ENCODE data around the gene GRIP1.
"Not testable (repeated sequence)": the region's sequence is repeated elsewhere in the genome, so short reads cannot be mapped to it uniquely, and the experiment has no call there.

The GRIP1 gene

DNA sequence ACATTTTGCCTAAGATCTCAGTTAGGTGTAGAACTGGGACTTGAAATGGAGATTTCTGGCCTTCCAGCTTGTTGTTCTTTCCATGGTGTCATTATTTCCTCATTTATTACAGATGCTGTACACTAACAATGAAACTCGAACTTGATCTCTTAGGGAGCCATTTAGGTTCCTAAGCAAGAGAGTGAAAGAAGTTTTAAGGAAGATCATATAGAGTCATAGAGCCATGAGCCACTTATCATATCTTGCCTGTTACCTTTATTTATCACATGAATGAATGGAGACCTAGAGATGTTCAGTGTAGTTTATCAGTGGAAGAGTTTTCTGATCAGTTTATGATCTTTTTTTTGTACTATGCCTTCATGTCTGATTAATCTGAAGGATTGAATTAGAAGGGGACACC, 366.7 kb downstream of the GRIP1 start:
- DNase-seq, result no peak

DNA sequence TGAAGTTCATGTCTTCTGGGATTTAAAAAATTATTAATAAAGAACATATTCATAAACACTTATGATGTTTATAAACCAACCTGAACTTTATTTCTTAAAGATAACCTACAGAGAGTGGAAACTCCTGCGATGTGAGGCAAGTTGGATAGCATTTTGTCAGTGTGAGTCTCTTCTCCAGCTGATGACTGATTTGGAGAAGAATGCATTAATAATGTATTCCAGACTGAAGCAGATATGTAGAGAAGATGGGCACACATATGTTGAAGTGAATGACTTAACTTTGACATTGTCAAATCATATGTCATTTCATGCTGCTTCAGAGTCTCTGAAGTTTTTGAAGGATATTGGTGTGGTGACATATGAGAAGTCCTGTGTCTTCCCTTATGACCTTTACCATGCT, 369.3 kb downstream of the GRIP1 start:
- no peak for DNase-seq

DNA sequence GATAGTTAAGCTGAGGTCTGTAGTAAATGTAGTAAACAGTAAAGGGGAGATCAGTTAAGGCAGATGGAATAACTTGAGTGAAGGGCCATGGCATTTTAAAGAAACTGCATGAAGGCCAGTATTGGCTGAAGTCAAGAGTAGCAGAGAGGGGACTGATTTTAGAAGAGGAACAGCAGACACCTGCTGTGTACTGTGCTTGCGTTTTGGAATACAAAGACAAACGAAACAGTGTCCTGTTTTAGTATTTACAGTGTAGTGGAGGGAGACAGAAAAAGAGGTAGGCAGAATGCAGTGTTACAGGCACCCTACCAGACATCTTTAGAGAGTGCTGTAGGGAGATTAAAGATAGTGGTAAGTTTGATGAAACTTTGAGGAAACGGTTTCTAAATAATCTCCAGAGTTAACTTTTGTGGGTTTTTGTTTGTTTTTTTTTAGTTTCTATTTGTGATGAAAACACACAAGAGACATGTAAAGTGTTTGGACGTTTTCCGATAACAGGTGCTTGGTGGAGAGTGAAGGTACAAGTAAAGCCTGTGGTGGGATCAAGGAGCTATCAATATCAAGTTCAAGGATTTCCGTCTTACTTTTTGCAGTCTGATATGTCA, 374.5 kb downstream of the GRIP1 start:
- DNase-seq, result no peak

DNA sequence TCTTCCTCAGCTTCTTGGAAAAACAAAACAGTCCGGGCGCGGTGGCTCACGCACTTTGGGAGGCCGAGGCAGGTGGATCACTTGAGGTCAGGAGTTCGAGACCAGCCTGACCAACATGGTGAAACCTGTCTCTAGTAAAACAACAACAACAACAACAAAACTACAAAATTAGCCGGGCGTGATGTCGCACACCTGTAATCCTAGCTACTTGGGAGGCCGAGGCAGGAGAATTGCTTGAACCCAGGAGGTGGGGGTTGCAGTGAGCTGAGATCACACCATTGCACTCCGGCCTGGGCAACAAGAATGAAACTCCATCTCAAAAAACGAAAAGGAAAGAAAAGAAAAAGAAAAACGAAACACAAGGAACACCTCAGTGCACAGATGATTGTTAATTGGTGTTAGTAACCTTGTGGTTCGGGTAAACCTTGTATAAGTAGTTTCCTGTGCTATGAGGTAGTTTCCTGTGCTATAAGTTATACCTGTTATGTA, 375.5 kb downstream of the GRIP1 start:
- not testable (repeated sequence) for DNase-seq

DNA sequence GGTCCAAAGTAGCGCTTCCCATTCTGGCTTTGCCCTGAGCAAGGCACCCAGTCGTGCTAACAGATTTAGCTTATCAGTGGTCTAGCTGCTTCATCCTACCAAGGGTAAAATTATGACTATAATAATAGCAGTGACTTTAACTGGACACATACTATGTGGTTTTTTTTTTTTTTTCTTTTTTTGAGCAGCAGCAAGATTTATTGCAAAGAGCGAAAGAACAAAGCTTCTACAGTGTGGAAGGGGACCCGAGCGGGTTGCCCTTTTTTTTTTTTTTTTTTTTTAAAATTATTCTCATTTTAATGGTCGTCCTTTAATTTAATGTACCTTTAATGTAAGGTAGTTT, 376.1 kb downstream of the GRIP1 start:
- DNase-seq, result no peak

DNA sequence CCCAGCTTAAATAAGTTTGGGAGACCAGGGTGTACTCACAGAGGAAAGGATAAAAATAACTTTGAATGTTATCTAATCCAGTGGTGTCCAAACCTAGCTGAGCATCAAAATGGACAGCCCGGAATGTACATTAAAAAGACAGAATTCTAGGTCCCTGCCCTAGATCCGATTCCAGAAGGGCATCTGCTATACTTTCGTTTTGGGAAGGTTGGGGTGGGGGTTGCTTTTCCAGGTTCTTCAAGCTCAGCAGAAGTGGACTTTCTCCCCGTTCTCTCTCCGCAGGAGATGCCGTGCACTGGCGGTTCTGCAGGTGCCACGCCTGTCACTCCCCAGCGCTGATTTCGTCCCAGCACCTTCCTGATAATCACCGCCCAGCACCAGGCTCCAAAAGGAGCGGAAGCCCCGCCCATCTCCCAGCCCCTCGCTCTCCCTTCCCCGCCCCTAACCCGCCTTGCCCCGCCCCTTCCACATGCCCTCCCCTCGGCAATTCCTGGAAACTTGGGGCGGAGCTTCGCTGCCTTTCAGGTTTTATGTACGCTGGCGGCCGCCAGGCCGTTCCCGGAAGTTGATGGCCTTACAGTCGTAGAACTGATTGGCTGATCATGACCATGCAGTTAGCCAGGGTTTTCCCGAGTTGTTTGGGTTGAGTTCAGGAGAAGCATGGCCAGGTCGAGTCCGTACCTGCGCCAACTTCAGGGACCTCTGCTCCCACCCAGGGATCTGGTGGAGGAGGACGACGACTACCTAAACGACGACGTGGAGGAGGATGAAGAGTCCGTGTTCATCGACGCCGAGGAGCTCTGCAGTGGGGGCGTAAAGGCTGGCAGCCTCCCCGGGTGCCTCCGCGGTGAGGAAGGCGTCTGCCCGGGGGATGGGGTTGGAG, 376.7 kb downstream of the GRIP1 start, which contains the start of gene HELB:
TSS of gene HELB (plus strand) at position 550 of the 883 bp plus-strand sequence. CDS start at position 661, 111 bp downstream.
- DNase-seq, result peak; percentile 92

DNA sequence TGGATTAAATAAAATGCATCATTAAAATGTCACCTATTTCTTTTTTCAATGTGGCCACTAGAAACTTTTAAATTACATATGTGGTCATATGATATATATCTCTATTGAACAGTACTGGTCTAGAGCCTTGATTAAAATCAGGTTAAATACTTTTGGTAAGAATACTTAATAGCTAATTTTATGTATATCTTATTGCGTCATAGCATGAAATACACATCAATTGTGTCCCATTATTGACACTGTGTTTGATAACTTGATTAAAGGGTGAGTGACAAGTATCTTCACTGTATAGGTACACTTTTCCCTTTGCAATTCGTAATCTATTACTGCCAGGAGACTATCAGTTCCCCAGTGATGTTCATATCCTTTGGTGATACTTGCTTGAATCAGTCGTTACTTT, 381.0 kb downstream of the GRIP1 start:
- DNase-seq, result no peak
